GM19193 (cell line): ENCODE results near the gene INPP4B.

Experiments used
- POLR2A ChIP-seq: IDR thresholded peaks from 4 replicates; pipeline ENCODE4 v1.6.1; 2011; ENCODE audit not compliant: insufficient read depth, insufficient read length; ENCODE audit errors: extremely low read depth

The INPP4B gene

GRCh38 chr4:142558851-142559250 is 287.2 kb downstream of the INPP4B start:
- no peak for TF ChIP-seq POLR2A

GRCh38 chr4:142557239-142557801 is 288.8 kb downstream of the INPP4B start:
- no peak for TF ChIP-seq POLR2A

- TF ChIP-seq POLR2A: no peak
Observed at GRCh38 chr4:142556570-142557238, 289.4 kb downstream of the INPP4B start.

GRCh38 chr4:142556048-142556447 is 290.1 kb downstream of the INPP4B start:
- TF ChIP-seq POLR2A: no peak

GRCh38 chr4:142554412-142554811 is 291.7 kb downstream of the INPP4B start:
- no peak for TF ChIP-seq POLR2A

GRCh38 chr4:142551517-142552305 is 294.4 kb downstream of the INPP4B start:
- no peak for TF ChIP-seq POLR2A

GRCh38 chr4:142550965-142551364 is 295.1 kb downstream of the INPP4B start:
- no peak for TF ChIP-seq POLR2A

- TF ChIP-seq POLR2A: no peak
Observed at GRCh38 chr4:142549726-142550463, 296.2 kb downstream of the INPP4B start.

GRCh38 chr4:142549248-142549647 is 296.9 kb downstream of the INPP4B start:
- no peak for TF ChIP-seq POLR2A

GRCh38 chr4:142548491-142548890 is 297.6 kb downstream of the INPP4B start:
- no peak for TF ChIP-seq POLR2A

- no peak for TF ChIP-seq POLR2A
Observed at GRCh38 chr4:142547974-142548373, 298.1 kb downstream of the INPP4B start.

GRCh38 chr4:142544594-142544993 is 301.5 kb downstream of the INPP4B start:
- no peak for TF ChIP-seq POLR2A

- TF ChIP-seq POLR2A: no peak
Observed at GRCh38 chr4:142544039-142544438, 302.1 kb downstream of the INPP4B start.

GRCh38 chr4:142540483-142540804 is 305.7 kb downstream of the INPP4B start:
- TF ChIP-seq POLR2A: no peak

GRCh38 chr4:142539796-142540482 is 306.2 kb downstream of the INPP4B start:
- no peak for TF ChIP-seq POLR2A
